ENCODE measurements around the gene MAPRE2.

MAPRE2 gene

DNA sequence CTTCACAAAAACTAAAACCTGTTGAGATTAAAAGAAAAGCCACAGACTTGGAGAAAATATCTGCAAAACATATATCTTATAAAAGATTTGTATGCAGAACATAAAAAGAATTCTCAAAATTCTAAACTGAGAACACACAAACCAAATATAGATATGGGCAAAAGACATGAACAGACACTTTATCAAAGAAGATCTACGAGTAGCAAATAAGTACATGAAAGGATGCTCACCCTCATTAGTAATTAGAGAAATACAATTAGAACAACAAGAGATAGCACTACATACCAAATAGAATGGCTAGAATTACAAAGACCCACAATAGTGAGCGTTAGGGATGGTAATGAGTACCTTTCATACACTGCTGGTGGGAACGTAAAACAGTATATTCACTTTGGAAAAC is 135.7 kb downstream of the MAPRE2 start:
- Histone ChIP-seq H3K36me3 (ENCODE audit: low read depth) (no peaks in the 10 kb centered on the region), H3K9me3 (ENCODE audit: severe bottlenecking) (no peaks in the 10 kb centered on the region), H3K4me1 (ENCODE audit: insufficient read depth, poor library complexity, severe bottlenecking) (no peaks in the 10 kb centered on the region), H3K4me3 (ENCODE audit: severe bottlenecking) (no peak overlapping the region), H3K27me3 (ENCODE audit: insufficient read depth, poor library complexity, severe bottlenecking) (no peaks in the 10 kb centered on the region), H3K27ac (ENCODE audit: poor library complexity, severe bottlenecking) (no peak overlapping the region)
- ATAC-seq (ENCODE audit: low read depth) (no peak), DNase-seq (ENCODE audit: low spot score) (no peak)
- TF ChIP-seq, protein P1, sequence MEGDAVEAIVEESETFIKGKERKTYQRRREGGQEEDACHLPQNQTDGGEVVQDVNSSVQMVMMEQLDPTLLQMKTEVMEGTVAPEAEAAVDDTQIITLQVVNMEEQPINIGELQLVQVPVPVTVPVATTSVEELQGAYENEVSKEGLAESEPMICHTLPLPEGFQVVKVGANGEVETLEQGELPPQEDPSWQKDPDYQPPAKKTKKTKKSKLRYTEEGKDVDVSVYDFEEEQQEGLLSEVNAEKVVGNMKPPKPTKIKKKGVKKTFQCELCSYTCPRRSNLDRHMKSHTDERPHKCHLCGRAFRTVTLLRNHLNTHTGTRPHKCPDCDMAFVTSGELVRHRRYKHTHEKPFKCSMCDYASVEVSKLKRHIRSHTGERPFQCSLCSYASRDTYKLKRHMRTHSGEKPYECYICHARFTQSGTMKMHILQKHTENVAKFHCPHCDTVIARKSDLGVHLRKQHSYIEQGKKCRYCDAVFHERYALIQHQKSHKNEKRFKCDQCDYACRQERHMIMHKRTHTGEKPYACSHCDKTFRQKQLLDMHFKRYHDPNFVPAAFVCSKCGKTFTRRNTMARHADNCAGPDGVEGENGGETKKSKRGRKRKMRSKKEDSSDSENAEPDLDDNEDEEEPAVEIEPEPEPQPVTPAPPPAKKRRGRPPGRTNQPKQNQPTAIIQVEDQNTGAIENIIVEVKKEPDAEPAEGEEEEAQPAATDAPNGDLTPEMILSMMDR (IDR thresholded peaks at IDR 0.05; ENCODE audit: poor library complexity, severe bottlenecking): no peak

DNA sequence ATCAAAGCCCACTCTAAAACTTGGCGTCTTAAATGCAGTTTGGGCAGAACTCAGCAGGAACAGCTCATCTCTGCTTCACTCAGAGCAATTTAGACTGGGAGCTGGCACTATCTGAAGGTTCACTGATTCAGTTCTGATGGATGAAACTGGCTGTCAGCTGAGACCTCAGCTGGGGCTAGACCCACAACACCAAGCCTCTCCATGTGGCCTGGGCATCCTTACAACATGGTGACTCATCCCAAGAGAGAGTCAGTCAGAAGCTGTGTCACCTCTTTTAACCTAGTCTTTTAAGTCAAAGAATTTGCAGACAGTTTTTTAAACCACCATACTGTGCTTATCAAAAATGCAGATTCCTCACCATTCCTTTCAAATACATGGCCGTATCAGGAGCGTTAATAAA is 137.0 kb downstream of the MAPRE2 start:
- Histone ChIP-seq H3K4me1 (ENCODE audit: insufficient read depth, poor library complexity, severe bottlenecking) (no peaks in the 10 kb centered on the region), H3K27ac (ENCODE audit: poor library complexity, severe bottlenecking) (no peak overlapping the region), H3K36me3 (ENCODE audit: low read depth) (no peaks in the 10 kb centered on the region), H3K27me3 (ENCODE audit: insufficient read depth, poor library complexity, severe bottlenecking) (no peaks in the 10 kb centered on the region), H3K4me3 (ENCODE audit: severe bottlenecking) (no peak overlapping the region), H3K9me3 (ENCODE audit: severe bottlenecking) (no peaks in the 10 kb centered on the region)
- ATAC-seq (ENCODE audit: low read depth) (no peak), DNase-seq (ENCODE audit: low spot score) (no peak)
- TF ChIP-seq, protein P1 (IDR thresholded peaks at IDR 0.05; ENCODE audit: poor library complexity, severe bottlenecking): no peak

DNA sequence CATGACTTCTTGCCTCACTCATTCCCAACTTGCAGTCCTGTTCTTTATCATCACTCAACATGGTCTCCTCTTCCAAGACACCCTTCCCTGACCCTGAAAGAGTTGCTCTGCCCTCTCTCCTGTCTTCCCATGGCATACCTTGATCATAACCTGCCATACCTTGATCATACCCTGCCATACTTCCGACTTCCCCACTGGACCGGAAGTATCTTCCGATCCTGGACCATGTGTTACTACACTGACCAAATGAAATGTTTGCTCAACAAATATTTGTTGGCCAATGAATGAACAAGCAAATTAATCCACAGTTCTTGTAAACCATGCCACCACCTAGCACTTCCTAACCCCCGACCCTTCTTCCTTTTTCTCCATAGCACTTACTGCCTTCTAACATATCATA is 138.7 kb downstream of the MAPRE2 start:
- Histone ChIP-seq H3K4me3 (ENCODE audit: severe bottlenecking) (no peak overlapping the region), H3K4me1 (ENCODE audit: insufficient read depth, poor library complexity, severe bottlenecking) (no peaks in the 10 kb centered on the region), H3K9me3 (ENCODE audit: severe bottlenecking) (no peaks in the 10 kb centered on the region), H3K36me3 (ENCODE audit: low read depth) (no peaks in the 10 kb centered on the region), H3K27ac (ENCODE audit: poor library complexity, severe bottlenecking) (no peak overlapping the region), H3K27me3 (ENCODE audit: insufficient read depth, poor library complexity, severe bottlenecking) (no peaks in the 10 kb centered on the region)
- ATAC-seq (ENCODE audit: low read depth) (no peak), DNase-seq (ENCODE audit: low spot score) (no peak)
- TF ChIP-seq, protein P1 (IDR thresholded peaks at IDR 0.05; ENCODE audit: poor library complexity, severe bottlenecking): no peak

DNA sequence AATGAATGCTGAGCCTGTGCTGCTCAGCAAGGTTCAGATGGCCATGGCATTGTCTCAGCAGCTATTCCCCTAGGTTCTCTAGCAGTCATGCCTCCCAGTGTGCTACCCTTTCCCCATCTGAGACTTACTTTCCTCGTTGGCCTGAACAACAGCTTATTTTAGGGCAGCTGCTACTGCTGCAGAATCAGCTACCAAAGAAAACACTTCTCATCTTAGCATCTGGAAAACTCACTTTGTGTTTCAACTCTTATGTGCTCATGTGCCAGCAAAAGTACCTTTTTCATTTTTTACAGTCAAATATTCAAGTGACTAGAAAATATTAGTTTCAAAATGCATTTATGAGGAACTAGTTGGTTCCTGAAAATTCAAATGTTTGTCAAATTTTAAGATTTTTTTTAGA is 139.2 kb downstream of the MAPRE2 start:
- TF ChIP-seq, protein P1 (IDR thresholded peaks at IDR 0.05; ENCODE audit: poor library complexity, severe bottlenecking): no peak
- H3K4me3 ChIP-seq (ENCODE audit: severe bottlenecking): no peak overlapping the region
- H3K36me3 ChIP-seq (ENCODE audit: low read depth): no peaks in the 10 kb centered on the region
- H3K4me1 ChIP-seq (ENCODE audit: insufficient read depth, poor library complexity, severe bottlenecking): no peaks in the 10 kb centered on the region
- DNase-seq (ENCODE audit: low spot score): no peak
- no peak for ATAC-seq (ENCODE audit: low read depth)
- no peak overlapping the region for H3K27ac ChIP-seq (ENCODE audit: poor library complexity, severe bottlenecking)
- H3K27me3 ChIP-seq (ENCODE audit: insufficient read depth, poor library complexity, severe bottlenecking): no peaks in the 10 kb centered on the region
- no peaks in the 10 kb centered on the region for H3K9me3 ChIP-seq (ENCODE audit: severe bottlenecking)

DNA sequence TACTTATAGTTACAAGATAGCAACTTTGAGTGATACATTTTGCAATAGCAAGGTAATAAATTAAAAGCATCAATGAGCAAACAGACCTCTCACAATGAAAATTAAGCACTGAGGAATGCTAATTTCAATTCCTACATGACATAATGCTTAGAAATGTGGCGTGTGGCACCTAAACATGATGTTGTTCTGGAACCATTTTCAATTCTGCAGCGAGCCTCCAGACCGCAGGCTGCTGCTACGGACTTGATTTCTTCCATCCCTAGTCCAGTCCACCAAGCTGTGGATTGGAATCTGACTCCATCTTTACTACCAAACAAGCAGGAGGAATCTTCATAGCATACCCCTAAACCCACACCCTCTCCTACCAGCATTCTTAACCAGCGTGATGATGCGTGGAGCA is 140.9 kb downstream of the MAPRE2 start:
- H3K4me3 ChIP-seq (ENCODE audit: severe bottlenecking): no peak overlapping the region
- ATAC-seq (ENCODE audit: low read depth) (no peak), DNase-seq (ENCODE audit: low spot score) (no peak)
- no peak overlapping the region for H3K27ac ChIP-seq (ENCODE audit: poor library complexity, severe bottlenecking)
- no peaks in the 10 kb centered on the region for H3K27me3 ChIP-seq (ENCODE audit: insufficient read depth, poor library complexity, severe bottlenecking)
- no peaks in the 10 kb centered on the region for H3K9me3 ChIP-seq (ENCODE audit: severe bottlenecking)
- H3K4me1 ChIP-seq (ENCODE audit: insufficient read depth, poor library complexity, severe bottlenecking): no peaks in the 10 kb centered on the region
- no peaks in the 10 kb centered on the region for H3K36me3 ChIP-seq (ENCODE audit: low read depth)
- TF ChIP-seq, protein P1 (IDR thresholded peaks at IDR 0.05; ENCODE audit: poor library complexity, severe bottlenecking): no peak

Data from RWPE2 (cell line).